H1 (cell line): ENCODE results near the gene SPR. TPM values are rescaled to one million over a fixed set of nuclear protein-coding genes. Genes with fewer than 3 reads are reported as not detected.

Source experiments
- CTCF ChIA-PET: fragments of 300-600 bp; sonication (Branson Sonifier 250); formaldehyde crosslinking; loops from one replicate; lab custom pipeline; 2021; ENCODE audit not compliant: partially characterized antibody; lab: Charles Lee
- POLR2A ChIA-PET: fragments of 300-600 bp; sonication (Branson Sonifier 250); formaldehyde crosslinking; loops from one replicate; lab custom pipeline; 2021; ENCODE audit warnings: inconsistent platforms; ENCODE audit not compliant: partially characterized antibody; lab: Charles Lee
- DNase-seq, 2 experiments: peaks; one replicate each; pipeline versions ENCODE4 v3.0.0 to v3.0.0-alpha.2; 2010 to 2022; ENCODE audit warnings: low spot score in 2 of 2, low read depth in 1 of 2, mixed read lengths in 1 of 2
- FAIRE-seq: peaks from 2 replicates; lab custom pipeline; 2011; peaks lifted over from hg19 to GRCh38; lab: Jason Lieb, UNC
- H2AFZ ChIP-seq: 2 replicates; pipeline ENCODE4 v1.8.1; 2012; ENCODE audit warnings: low read length, inconsistent platforms
- H2AK5ac ChIP-seq: 2 replicates; pipeline ENCODE4 v1.6.1; 2013; ENCODE audit warnings: low read depth, low read length
- H2BK120ac ChIP-seq: replicated peaks from 2 replicates; pipeline ENCODE3; 2013; ENCODE audit warnings: low read depth, low read length, inconsistent platforms
- H2BK12ac ChIP-seq: 2 replicates; pipeline ENCODE4 v1.6.1; 2013; ENCODE audit warnings: low read depth, low read length
- H2BK15ac ChIP-seq: 2 replicates; pipeline ENCODE4 v1.6.1; 2013; ENCODE audit warnings: low read length
- H2BK20ac ChIP-seq: 2 replicates; pipeline ENCODE4 v1.6.1; 2013; ENCODE audit warnings: low read length
- H2BK5ac ChIP-seq: 2 replicates; pipeline ENCODE4 v1.6.1; 2013; ENCODE audit warnings: low read depth, low read length
- H3K14ac ChIP-seq: 2 replicates; pipeline ENCODE4 v1.6.1; 2013; ENCODE audit warnings: inconsistent platforms; ENCODE audit not compliant: insufficient read length
- H3K18ac ChIP-seq: 2 replicates; pipeline ENCODE4 v1.6.1; 2013; ENCODE audit warnings: low read length; ENCODE audit errors: extremely low read depth
- H3K23ac ChIP-seq: 2 replicates; pipeline ENCODE4 v1.6.1; 2013; ENCODE audit warnings: inconsistent platforms; ENCODE audit not compliant: insufficient read length
- H3K23me2 ChIP-seq: 2 replicates; pipeline ENCODE4 v1.6.1; 2013; ENCODE audit warnings: low read depth, low read length
- H3K27ac ChIP-seq: 2 replicates; pipeline ENCODE4 v1.6.1; 2011; ENCODE audit warnings: low read depth, low read length, inconsistent platforms
- H3K27me3 ChIP-seq, 4 experiments: replicated peaks in 1 of 4; 1 replicate in 1 of 4; 2 replicates in 3 of 4; pipeline versions ENCODE4 v1.6.1 to v1.8.1; 2011 to 2013; ENCODE audit warnings: low read length in 3 of 4, mild to moderate bottlenecking in 3 of 4, inconsistent platforms in 2 of 4, mixed read lengths in 2 of 4, moderate library complexity in 1 of 4; ENCODE audit not compliant: control insufficient read depth in 3 of 4, insufficient read depth in 3 of 4; ENCODE audit errors: extremely low read depth in 1 of 4
- H3K36me3 ChIP-seq, 4 experiments: 2 replicates each; pipeline versions ENCODE4 v1.6.1 to v1.8.1; 2011 to 2013; ENCODE audit warnings: mild to moderate bottlenecking in 4 of 4, low read length in 3 of 4, moderate library complexity in 2 of 4, control low read depth in 1 of 4, inconsistent platforms in 1 of 4; ENCODE audit not compliant: insufficient read depth in 4 of 4, control insufficient read depth in 2 of 4
- H3K4ac ChIP-seq: replicated peaks from 2 replicates; pipeline ENCODE3; 2013; ENCODE audit warnings: low read length, low read depth, mixed read lengths, inconsistent platforms; ENCODE audit not compliant: insufficient read length
- H3K4me1 ChIP-seq, 4 experiments: replicated peaks in 1 of 4; 1 replicate in 1 of 4; 2 replicates in 3 of 4; pipeline versions ENCODE4 v1.6.1 to v1.8.1; 2011 to 2013; ENCODE audit warnings: low read length in 3 of 4, inconsistent platforms in 2 of 4, mixed read lengths in 1 of 4; ENCODE audit not compliant: insufficient read depth in 4 of 4, control insufficient read depth in 3 of 4
- H3K4me2 ChIP-seq, 2 experiments: 2 replicates each; pipeline versions ENCODE4 v1.6.1 to v1.8.1; 2011 to 2013; ENCODE audit warnings: low read depth in 2 of 2, low read length in 2 of 2, control low read depth in 1 of 2, inconsistent platforms in 1 of 2, mild to moderate bottlenecking in 1 of 2; ENCODE audit not compliant: insufficient read depth in 1 of 2
- H3K4me3 ChIP-seq, 4 experiments: fragments of 200-600, 300-600 bp in 1 of 4; sonication (generic), shearing (Covaris generic), sonication (Bioruptor Twin) in 1 of 4; 2 replicates each; pipeline versions ENCODE4 v1.5.1 to v1.8.1; 2011 to 2016; ENCODE audit warnings: low read length in 4 of 4, low read depth in 3 of 4, control low read depth in 2 of 4, inconsistent platforms in 2 of 4, mild to moderate bottlenecking in 2 of 4, mixed read lengths in 1 of 4, moderate library complexity in 1 of 4; ENCODE audit not compliant: insufficient read depth in 2 of 4; ENCODE audit errors: extremely low read depth in 1 of 4
- H3K56ac ChIP-seq: replicated peaks from 2 replicates; pipeline ENCODE3; 2013; ENCODE audit warnings: low read depth, mild to moderate bottlenecking, mixed read lengths, low read length, inconsistent platforms; ENCODE audit not compliant: insufficient read length
- H3K79me1 ChIP-seq: 2 replicates; pipeline ENCODE4 v1.6.1; 2013; ENCODE audit warnings: low read depth, low read length, control low read depth
- H3K79me2 ChIP-seq, 2 experiments: 2 replicates each; pipeline versions ENCODE4 v1.6.1 to v1.8.1; 2012 to 2013; ENCODE audit warnings: low read length in 2 of 2, mild to moderate bottlenecking in 2 of 2, inconsistent platforms in 1 of 2; ENCODE audit not compliant: insufficient read depth in 2 of 2, control insufficient read depth in 1 of 2
- H3K9ac ChIP-seq, 4 experiments: replicated peaks in 1 of 4; 1 replicate in 1 of 4; 2 replicates in 3 of 4; pipeline versions ENCODE4 v1.6.1 to v1.8.1; 2011 to 2013; ENCODE audit warnings: low read depth in 3 of 4, low read length in 3 of 4, control low read depth in 2 of 4, mild to moderate bottlenecking in 2 of 4, moderate library complexity in 2 of 4, inconsistent platforms in 1 of 4; ENCODE audit errors: extremely low read depth in 1 of 4
- H3K9me3 ChIP-seq, 2 experiments: 2 replicates each; pipeline versions ENCODE4 v1.6.1 to v1.8.1; 2012 to 2013; ENCODE audit warnings: mild to moderate bottlenecking in 2 of 2, moderate library complexity in 2 of 2, control low read depth in 1 of 2, inconsistent platforms in 1 of 2, low read depth in 1 of 2, low read length in 1 of 2, mixed read lengths in 1 of 2; ENCODE audit not compliant: insufficient read depth in 2 of 2
- H4K20me1 ChIP-seq, 2 experiments: replicated peaks in 1 of 2; 2 replicates each; pipeline versions ENCODE3 to v1.8.1; 2011 to 2013; ENCODE audit warnings: inconsistent platforms in 2 of 2, low read length in 2 of 2, mild to moderate bottlenecking in 1 of 2; ENCODE audit not compliant: insufficient read depth in 2 of 2, control insufficient read depth in 1 of 2
- H4K5ac ChIP-seq: 2 replicates; pipeline ENCODE4 v1.6.1; 2013; ENCODE audit warnings: low read length, low read depth, mixed read lengths, inconsistent platforms; ENCODE audit not compliant: insufficient read length
- H4K8ac ChIP-seq: 2 replicates; pipeline ENCODE4 v1.8.0; 2013; ENCODE audit warnings: mild to moderate bottlenecking, moderate library complexity, low read length, inconsistent platforms; ENCODE audit not compliant: insufficient read depth; ENCODE audit errors: extremely low read depth
- H4K91ac ChIP-seq: replicated peaks from 2 replicates; pipeline ENCODE3; 2013; ENCODE audit warnings: low read length, mixed read lengths, inconsistent platforms; ENCODE audit not compliant: insufficient read length
- GABPA ChIP-seq: IDR thresholded peaks from 2 replicates; pipeline ENCODE4 v1.6.1; 2011; ENCODE audit warnings: mild to moderate bottlenecking, low read length, moderate library complexity, borderline replicate concordance; ENCODE audit not compliant: insufficient read depth
- HDAC6 ChIP-seq: IDR thresholded peaks from one replicate; pipeline ENCODE4 v1.7.1; 2012; ENCODE audit warnings: low read depth, mild to moderate bottlenecking, inconsistent platforms, low read length, moderate library complexity
- KDM1A ChIP-seq: fragments of 200-600, 300-600 bp; sonication (generic); IDR thresholded peaks from 2 replicates; pipeline ENCODE4 v1.7.1; 2016; ENCODE audit warnings: mild to moderate bottlenecking, low read length, borderline replicate concordance
- KDM4A ChIP-seq: IDR thresholded peaks from one replicate; pipeline ENCODE4 v1.7.1; 2012; ENCODE audit warnings: low read depth, mild to moderate bottlenecking, moderate library complexity, low read length, inconsistent platforms; ENCODE audit not compliant: severe bottlenecking
- NRF1 ChIP-seq: IDR thresholded peaks from 2 replicates; pipeline ENCODE4 v1.6.1; 2011; ENCODE audit warnings: mild to moderate bottlenecking, low read depth, low read length, improper control_type of control experiment
- POLR2A ChIP-seq, 2 experiments: IDR thresholded peaks; 1 replicate in 1 of 2; 2 replicates in 1 of 2; pipeline ENCODE4 v1.6.1; 2011; ENCODE audit warnings: low read depth in 2 of 2, low read length in 2 of 2, mild to moderate bottlenecking in 2 of 2; ENCODE audit errors: control extremely low read depth in 1 of 2
- SAP30 ChIP-seq: fragments of 300-600 bp; sonication (generic); IDR thresholded peaks from 2 replicates; pipeline ENCODE4 v1.7.1; 2012; ENCODE audit warnings: low read length, moderate library complexity, mild to moderate bottlenecking, inconsistent platforms; ENCODE audit not compliant: insufficient read depth, insufficient replicate concordance
- SP1 ChIP-seq: IDR thresholded peaks from 2 replicates; pipeline ENCODE4 v1.6.1; 2011; ENCODE audit warnings: low read depth, low read length
- SRF ChIP-seq: IDR thresholded peaks from 2 replicates; pipeline ENCODE4 v1.6.1; 2011; ENCODE audit warnings: mild to moderate bottlenecking, low read depth, low read length, moderate library complexity
- TCF12 ChIP-seq: IDR thresholded peaks from 2 replicates; pipeline ENCODE4 v1.6.1; 2011; ENCODE audit warnings: low read depth, mild to moderate bottlenecking, low read length
- TEAD4 ChIP-seq: IDR thresholded peaks from 2 replicates; pipeline ENCODE4 v1.6.1; 2012; ENCODE audit warnings: low read depth, low read length, inconsistent platforms, mixed read lengths
- WGBS, 2 experiments: shearing (Covaris generic) in 1 of 2; methylation state at CpG; one replicate each; pipeline versions ENCODE4 v1.1.6 to v1.1.7; 2013 to 2015; ENCODE audit warnings: low lambda C conversion rate in 2 of 2, mixed read lengths in 2 of 2, inconsistent platforms in 1 of 2, low coverage in 1 of 2, missing lambda C conversion rate in 1 of 2; ENCODE audit not compliant: insufficient replicate concordance in 2 of 2, insufficient coverage in 1 of 2, insufficient read length in 1 of 2; ENCODE audit errors: extremely low coverage in 1 of 2, missing lambda C conversion rate in 1 of 2; 5-methylcytosine and 5-hydroxymethylcytosine counted together
- polyA plus RNA-seq, 7 experiments: library from polyadenylated mRNA; depleted of rRNA in 3 of 7; stranded (reverse) in 5 of 7; unstranded in 2 of 7; fragments of >200 nt in 5 of 7; fragments of 200-250 nt in 2 of 7; gene quantifications; 1 replicate in 5 of 7; 2 replicates in 1 of 7; 4 replicates in 1 of 7; pipeline versions ENCODE4 v1.2.1 to v1.2.3, GENCODE V29; 2011 to 2013; ENCODE audit warnings: missing spikeins in 2 of 7, mixed read lengths in 2 of 7
- total RNA-seq: library from RNA; stranded (reverse); fragmentation: NEBNext Ultra II Directional; extraction: Animal tissue kit (Norgen Biotek cat#: 25700); gene quantifications from 2 replicates; pipeline ENCODE4 v1.2.1, GENCODE V29; 2021
- TF ChIP-seq, protein P1 (sequence below): IDR thresholded peaks from 2 replicates; pipeline ENCODE4 v1.6.1; 2012; ENCODE audit warnings: inconsistent platforms

SPR gene
- total and polyA plus RNA-seq, 2 of the 8 experiments (the other 6 are each of a cell fraction or from before 2014, with no cell fraction given), result 4.5 to 11.5 TPM

DNA sequence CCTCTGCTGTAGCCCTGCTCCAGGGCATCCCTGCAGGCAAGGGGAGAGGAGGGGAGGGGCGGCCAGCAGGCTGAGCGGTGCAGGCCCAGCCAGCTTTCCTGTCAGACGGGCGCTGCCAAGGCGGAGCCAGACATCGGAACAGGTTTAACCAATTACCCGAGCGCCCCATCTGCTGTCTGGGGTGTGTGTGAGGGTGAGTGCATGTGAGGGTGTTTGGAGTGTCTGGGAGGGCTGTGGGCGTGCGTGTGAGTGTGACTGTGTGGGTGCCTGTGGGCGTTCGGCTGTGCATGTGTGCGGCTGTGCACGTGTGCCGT is 50.1 kb downstream of the SPR start:
- Histone ChIP-seq H2AFZ (no peak overlapping the region), H3K4me3 (no peak overlapping the region), H2AK5ac (peak overlapping the region; percentile 83), H2BK20ac (no peak overlapping the region), H3K9me3 (no peaks in the 10 kb centered on the region), H2BK5ac (peak overlapping the region; percentile 44; the same call in 1 of the 2 replicates), H2BK15ac (0 out of 2 replicates have a peak overlapping the region, but pooled peaks have one; percentile 72), H3K79me1 (no peaks in the 10 kb centered on the region), H3K79me2 (no peaks in the 10 kb centered on the region), H3K36me3 (no peaks in the 10 kb centered on the region), H3K23me2 (no peaks in the 10 kb centered on the region), H3K23ac (no peak overlapping the region), H3K9ac (no peak overlapping the region), H3K27me3 (peaks cover 0 to 13% (median 5%) of the 10 kb centered on the region in 4 experiments; a peak in 3 of 7 replicates), H2BK12ac (peak overlapping the region; percentile 99; the same call in 1 of the 2 replicates), H2BK120ac (no peak overlapping the region), H4K20me1 (no peaks in the 10 kb centered on the region), H3K14ac (no peak overlapping the region), H3K4me2 (no peak overlapping the region), H4K91ac (no peak overlapping the region), H3K56ac (no peak overlapping the region), H4K8ac (peak overlapping the region; percentile 42; the same call in 1 of the 2 replicates), H3K27ac (no peak overlapping the region), H4K5ac (no peak overlapping the region), H3K18ac (no peak overlapping the region), H3K4me1 (peaks cover 0 to 22% (median 15%) of the 10 kb centered on the region in 4 experiments; a peak in 6 of 7 replicates), H3K4ac (no peak overlapping the region)
- DNase-seq (no peak), FAIRE-seq (no peak)
- ChIA-PET POLR2A (interaction anchor here (0.9 to 2.6 kb wide), 5 partner anchors 11 to 39 kb away, joined by 3 to 11 read pairs (median 4); partner anchors contain the start of gene EMX1), CTCF (interaction anchor here (0.8 to 25.6 kb wide), 13 partner anchors 11 to 275 kb away, joined by 3 to 490 read pairs (median 5); partner anchors contain the start of gene EMX1)
- 90% methylated on average over 15 of the region's 15 CpGs; no CpG with 5 or more reads in 1 of the 2 experiments for WGBS, 2 experiments
- no peak for TF ChIP-seq KDM4A
- TF ChIP-seq, protein P1, sequence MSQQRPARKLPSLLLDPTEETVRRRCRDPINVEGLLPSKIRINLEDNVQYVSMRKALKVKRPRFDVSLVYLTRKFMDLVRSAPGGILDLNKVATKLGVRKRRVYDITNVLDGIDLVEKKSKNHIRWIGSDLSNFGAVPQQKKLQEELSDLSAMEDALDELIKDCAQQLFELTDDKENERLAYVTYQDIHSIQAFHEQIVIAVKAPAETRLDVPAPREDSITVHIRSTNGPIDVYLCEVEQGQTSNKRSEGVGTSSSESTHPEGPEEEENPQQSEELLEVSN, result no peak
- TF ChIP-seq TCF12, result no peak
- no peak for TF ChIP-seq KDM1A
- TF ChIP-seq TEAD4, result no peak
- TF ChIP-seq GABPA, result no peak
- no peak for TF ChIP-seq NRF1
- no peak for TF ChIP-seq SAP30
- TF ChIP-seq HDAC6, result no peak
- no peak for TF ChIP-seq SP1
- TF ChIP-seq POLR2A (IDR thresholded peaks at IDR 0.05; ENCODE audit: control extremely low read depth in 1 of 2, low read depth in 2 of 2, low read length in 2 of 2), result no peak
- TF ChIP-seq SRF, result no peak
